NCI-H510A treated with DMSO at 0.1 percent for 48 hours (cell line): ENCODE results near the gene G6PC2.

Source experiments
- DNase-seq: peaks from one replicate; lab custom pipeline; 2025; lab: John Stamatoyannopoulos, UW

Gene G6PC2

DNA sequence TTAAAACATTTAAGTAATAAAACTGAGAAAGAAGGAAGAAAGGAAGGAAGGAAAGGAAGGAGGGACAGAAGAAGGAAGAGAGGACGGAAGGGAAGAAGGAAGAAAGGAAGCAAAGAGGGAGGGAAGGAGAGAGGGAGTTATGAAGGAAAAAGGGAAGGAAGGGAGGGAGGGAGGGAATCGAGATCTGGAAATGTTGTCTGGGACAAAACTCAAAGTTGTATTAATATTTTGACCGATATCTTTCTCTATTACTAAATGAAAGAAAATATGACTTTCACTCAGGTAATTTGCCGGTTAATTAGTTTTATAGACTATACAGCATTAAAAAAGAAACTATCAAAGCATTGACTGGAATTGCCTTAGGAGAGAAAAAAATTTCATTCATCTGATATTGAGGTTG, 44.4 kb downstream of the G6PC2 start:
- DNase-seq: no peak

DNA sequence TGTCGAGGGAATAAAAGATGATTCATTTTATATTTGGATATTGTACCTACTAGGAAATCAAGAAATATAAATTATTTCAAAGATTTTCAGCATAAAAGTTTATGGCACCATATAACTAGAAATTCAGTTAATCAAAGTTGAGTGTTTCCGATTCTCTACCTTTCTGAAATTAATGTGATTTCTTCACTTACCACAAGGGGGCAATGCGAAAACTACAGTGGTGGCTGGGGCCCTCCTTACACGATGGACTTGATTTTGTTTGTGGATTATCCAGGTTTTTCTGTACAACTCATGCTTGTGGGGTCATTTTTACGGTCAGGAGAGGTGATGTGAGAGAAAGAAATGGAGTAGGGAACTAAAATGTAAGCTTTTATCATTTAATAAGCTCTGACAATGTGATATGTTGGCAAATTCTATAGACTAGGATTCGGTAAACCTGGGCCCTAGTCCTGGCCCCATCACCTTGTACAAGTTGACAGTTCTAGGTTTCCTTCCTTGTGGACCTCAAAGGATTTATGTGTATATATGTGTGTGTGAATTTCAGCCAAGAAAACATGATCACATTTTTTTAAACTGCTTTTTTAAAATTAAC, 47.6 kb downstream of the G6PC2 start:
- no peak for DNase-seq

DNA sequence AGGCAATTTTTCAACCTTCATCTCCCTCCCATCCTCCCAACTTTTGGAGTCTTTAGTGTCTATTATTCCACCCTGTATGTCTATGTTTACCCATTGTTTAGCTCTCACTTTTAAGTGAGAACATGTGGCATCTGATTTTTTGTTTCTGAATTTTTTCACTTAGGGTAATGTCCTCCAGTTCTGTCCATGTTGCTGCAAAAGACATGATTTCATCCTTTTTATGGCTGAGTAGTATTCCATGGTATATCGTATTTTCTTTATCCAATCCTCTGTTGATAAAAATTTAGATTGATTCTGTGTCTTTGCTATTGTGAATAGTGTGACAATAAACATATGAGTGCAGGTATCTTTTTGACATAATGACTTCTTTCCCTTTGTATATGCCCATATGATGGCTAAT, 48.2 kb downstream of the G6PC2 start:
- DNase-seq: no peak

DNA sequence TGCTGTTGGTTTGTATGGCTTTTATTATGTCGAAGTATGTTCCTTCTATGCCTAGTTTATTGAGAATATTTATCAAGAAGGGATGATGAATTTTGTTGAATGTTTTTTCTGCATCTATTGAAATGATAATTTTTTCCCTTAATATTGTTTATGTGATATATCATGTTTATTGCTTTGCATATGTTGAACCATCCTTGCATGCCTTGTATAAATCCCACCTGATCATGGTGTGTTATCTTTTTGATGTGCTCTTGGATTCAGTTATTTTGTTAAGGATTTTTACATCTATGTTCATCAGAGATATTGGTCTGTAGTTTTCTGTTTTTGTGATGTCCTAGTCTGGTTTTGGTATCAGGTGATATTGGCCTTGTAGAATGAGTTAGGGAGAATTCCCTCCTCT, 50.8 kb downstream of the G6PC2 start:
- DNase-seq: no peak

DNA sequence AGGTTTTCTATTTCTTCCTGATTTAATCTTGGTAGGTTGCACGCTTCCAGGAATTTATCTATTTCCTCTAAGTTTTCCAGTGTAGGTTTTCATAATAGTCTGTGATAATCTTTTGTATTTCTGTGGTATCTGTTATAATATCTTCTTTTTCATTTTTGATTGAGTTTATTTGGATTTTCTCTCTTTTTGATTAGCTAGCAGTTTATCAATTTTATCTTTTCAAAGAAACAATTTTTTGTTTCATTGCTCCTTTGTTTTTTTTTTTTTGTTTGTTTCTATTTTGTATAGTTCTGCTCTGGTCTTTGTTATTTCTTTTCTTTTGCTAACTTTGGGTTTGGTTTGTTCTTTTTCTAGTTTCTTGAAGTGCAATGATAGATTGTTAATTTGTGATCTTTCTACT, 51.3 kb downstream of the G6PC2 start:
- no peak for DNase-seq

DNA sequence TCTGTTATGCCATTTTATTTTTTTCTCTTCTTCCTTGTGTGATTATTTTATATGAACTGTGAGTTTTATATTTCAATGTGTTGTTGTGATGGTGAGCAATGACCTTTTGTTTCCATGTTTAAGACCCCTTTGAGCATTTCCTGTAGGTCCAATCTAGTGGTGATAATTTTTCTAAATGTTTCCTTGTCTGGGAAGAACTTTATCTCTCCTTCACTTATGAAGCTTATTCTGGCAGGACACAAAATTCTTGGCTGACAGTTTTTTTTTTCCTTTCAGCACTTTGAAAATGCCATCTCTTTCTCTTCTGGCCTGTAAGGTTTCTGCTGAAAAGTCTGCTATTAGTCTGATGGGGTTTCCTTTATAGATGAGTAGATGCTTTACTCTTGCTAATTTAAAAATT, 53.2 kb downstream of the G6PC2 start:
- no peak for DNase-seq

DNA sequence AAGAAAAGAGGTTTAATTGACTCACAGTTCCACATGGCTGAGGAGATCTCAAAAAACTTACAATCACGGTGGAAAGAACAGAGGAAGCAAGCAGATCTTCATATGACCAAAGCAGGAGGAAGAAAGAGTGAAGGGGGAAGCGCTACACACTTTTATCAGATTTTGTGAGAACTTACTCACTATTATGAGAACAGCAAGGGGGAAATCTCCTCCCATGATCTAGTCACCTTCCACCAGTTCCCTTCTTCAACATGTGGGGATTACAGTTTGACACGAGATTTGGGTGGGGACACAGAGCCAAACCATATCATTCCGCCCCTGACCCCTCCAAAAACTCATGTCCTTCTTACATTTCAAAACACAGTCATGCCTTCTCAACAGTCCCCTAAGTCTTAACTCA, 54.2 kb downstream of the G6PC2 start:
- DNase-seq: no peak

DNA sequence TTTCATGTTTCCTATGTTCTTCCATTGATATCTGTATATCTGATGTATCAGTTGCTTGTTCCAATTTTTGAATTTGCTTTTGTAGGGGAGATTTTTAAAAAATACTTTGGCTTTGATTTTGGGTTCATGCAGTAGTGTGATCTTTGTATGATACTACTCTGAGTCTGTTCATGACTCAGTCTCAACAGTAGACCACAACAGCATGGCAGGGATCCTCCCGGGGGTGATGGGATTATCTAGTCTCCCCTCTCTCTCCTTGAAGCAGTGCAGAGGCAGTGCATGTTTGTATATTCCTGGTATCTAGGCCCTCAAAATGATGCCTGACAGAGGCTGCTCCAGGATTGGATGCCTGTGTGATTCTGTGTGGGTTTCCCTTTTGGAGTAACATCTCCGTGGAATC, 55.3 kb downstream of the G6PC2 start:
- no peak for DNase-seq
